CD4-positive, alpha-beta T cell treated with Interleukin-15 for 4 hours (primary cell): ENCODE data around the gene CNTNAP2.
"Not testable (repeated sequence)": the region's sequence is repeated elsewhere in the genome, so short reads cannot be mapped to it uniquely, and the experiment has no call there.

Source experiments
- DNase-seq: peaks from one replicate; pipeline ENCODE4 v3.0.0-alpha.2; 2020; ENCODE audit warnings: low spot score

Gene CNTNAP2

GRCh38 chr7:147650991-147651390, 1534.4 kb downstream of the CNTNAP2 start:
- no peak for DNase-seq

- DNase-seq = no peak
Measured at GRCh38 chr7:147651601-147652000, 1535.0 kb downstream of the CNTNAP2 start.

- no peak for DNase-seq
Measured at GRCh38 chr7:147653456-147653855, 1536.9 kb downstream of the CNTNAP2 start.

- DNase-seq = no peak
Measured at GRCh38 chr7:147658392-147658967, 1541.9 kb downstream of the CNTNAP2 start.

GRCh38 chr7:147659036-147659995, 1542.7 kb downstream of the CNTNAP2 start:
- no peak for DNase-seq

- DNase-seq = no peak
Measured at GRCh38 chr7:147664541-147664940, 1547.9 kb downstream of the CNTNAP2 start.

- no peak for DNase-seq
Measured at GRCh38 chr7:147670759-147671158, 1554.2 kb downstream of the CNTNAP2 start.

- DNase-seq = no peak
Measured at GRCh38 chr7:147674705-147675104, 1558.1 kb downstream of the CNTNAP2 start.

GRCh38 chr7:147678943-147679342, 1562.3 kb downstream of the CNTNAP2 start:
- DNase-seq = no peak

- no peak for DNase-seq
Measured at GRCh38 chr7:147681530-147681929, 1564.9 kb downstream of the CNTNAP2 start.

- no peak for DNase-seq
Measured at GRCh38 chr7:147700702-147701101, 1584.1 kb downstream of the CNTNAP2 start.

- no peak for DNase-seq
Measured at GRCh38 chr7:147707926-147708325, 1591.3 kb downstream of the CNTNAP2 start.

GRCh38 chr7:147708871-147709270, 1592.3 kb downstream of the CNTNAP2 start:
- no peak for DNase-seq

GRCh38 chr7:147711447-147711846, 1594.8 kb downstream of the CNTNAP2 start:
- no peak for DNase-seq

GRCh38 chr7:147721962-147722830, 1605.6 kb downstream of the CNTNAP2 start:
- DNase-seq = no peak

GRCh38 chr7:147723536-147723935, 1606.9 kb downstream of the CNTNAP2 start:
- DNase-seq = no peak

GRCh38 chr7:147731311-147731710, 1614.7 kb downstream of the CNTNAP2 start:
- DNase-seq = no peak

- not testable (repeated sequence) for DNase-seq
Measured at GRCh38 chr7:147737559-147738214, 1621.1 kb downstream of the CNTNAP2 start.

GRCh38 chr7:147742301-147742700, 1625.7 kb downstream of the CNTNAP2 start:
- no peak for DNase-seq

- DNase-seq = no peak
Measured at GRCh38 chr7:147756300-147756699, 1639.7 kb downstream of the CNTNAP2 start.

GRCh38 chr7:147759327-147759943, 1642.8 kb downstream of the CNTNAP2 start:
- DNase-seq = no peak
